HG03439 (cell line): Measurements from ENCODE around the gene HOXD10.

Experiments used
- ATAC-seq: cut with Tn5 transposase; IDR thresholded peaks from one replicate; pipeline ENCODE4 v1.9.1; 2021; ENCODE audit warnings: mild to moderate bottlenecking, moderate library complexity; ENCODE audit not compliant: unreplicated experiment

The HOXD10 gene

GRCh38 chr2:176160986-176161824, 44.6 kb downstream of the HOXD10 start:
- no peak for ATAC-seq

GRCh38 chr2:176161825-176162626, 45.4 kb downstream of the HOXD10 start:
- ATAC-seq: no peak

GRCh38 chr2:176162911-176163671, 46.5 kb downstream of the HOXD10 start:
- ATAC-seq: no peak

GRCh38 chr2:176163672-176164056, 47.1 kb downstream of the HOXD10 start:
- ATAC-seq: no peak

- no peak for ATAC-seq
Observed at GRCh38 chr2:176164201-176164600, 47.6 kb downstream of the HOXD10 start.

GRCh38 chr2:176164611-176165369, 48.2 kb downstream of the HOXD10 start:
- ATAC-seq: no peak

- ATAC-seq: no peak
Observed at GRCh38 chr2:176165370-176166050, 48.9 kb downstream of the HOXD10 start.

- no peak for ATAC-seq
Observed at GRCh38 chr2:176166272-176166671, 49.7 kb downstream of the HOXD10 start.

- no peak for ATAC-seq
Observed at GRCh38 chr2:176167398-176167797, 50.8 kb downstream of the HOXD10 start.

- ATAC-seq: no peak
Observed at GRCh38 chr2:176169181-176169580, 52.6 kb downstream of the HOXD10 start.
